ENCODE results near the gene EHD4.

Gene EHD4

GRCh38 chr15:41972253-41973242 lies at the start of gene EHD4:
TSS of gene EHD4 (minus strand) at chr15:41972557. CDS start at chr15:41972494, 63 bp downstream.
- peak; percentile 93 to 98 (median 96) for DNase-seq

GRCh38 chr15:42021593-42021992 lies 49.2 kb upstream of the EHD4 start:
- no peak for DNase-seq

GRCh38 chr15:42020713-42021273 lies 48.4 kb upstream of the EHD4 start, which contains the start of gene PLA2G4E:
TSS of gene PLA2G4E (minus strand) at chr15:42021042. CDS start at chr15:42021030, 12 bp downstream.
- DNase-seq = no peak

- DNase-seq = no peak
These were observed 46.2 kb upstream of the EHD4 start for GRCh38 chr15:42018306-42019224.

- no peak for DNase-seq
These were observed 44.6 kb upstream of the EHD4 start for GRCh38 chr15:42016971-42017370.

- no peak for DNase-seq
These were observed 42.0 kb upstream of the EHD4 start for GRCh38 chr15:42014406-42014805.

GRCh38 chr15:42012928-42013482 lies 40.6 kb upstream of the EHD4 start:
- no peak for DNase-seq

- no peak for DNase-seq
These were observed 39.9 kb upstream of the EHD4 start for GRCh38 chr15:42012241-42012640.

- DNase-seq = peak in 1 of 3 experiments; percentile 3
These were observed 38.7 kb upstream of the EHD4 start for GRCh38 chr15:42011074-42011473.

- DNase-seq = no peak
These were observed 38.1 kb upstream of the EHD4 start for GRCh38 chr15:42010434-42010833.

- no peak for DNase-seq
These were observed 37.1 kb upstream of the EHD4 start for GRCh38 chr15:42009474-42009873.

GRCh38 chr15:42009022-42009421 lies 36.7 kb upstream of the EHD4 start:
- DNase-seq = no peak

GRCh38 chr15:42007386-42007785 lies 35.0 kb upstream of the EHD4 start:
- DNase-seq = no peak

GRCh38 chr15:42002333-42002732 lies 30.0 kb upstream of the EHD4 start:
- DNase-seq = no peak

- no peak for DNase-seq
These were observed 28.9 kb upstream of the EHD4 start for GRCh38 chr15:42001236-42001635.

- DNase-seq = no peak
These were observed 27.2 kb upstream of the EHD4 start for GRCh38 chr15:41999290-42000285.

- DNase-seq = no peak
These were observed 25.5 kb upstream of the EHD4 start for GRCh38 chr15:41997845-41998244.

- DNase-seq = no peak
These were observed 24.7 kb upstream of the EHD4 start for GRCh38 chr15:41996921-41997592.

GRCh38 chr15:41996376-41996775 lies 24.0 kb upstream of the EHD4 start:
- DNase-seq = no peak

- no peak for DNase-seq
These were observed 23.1 kb upstream of the EHD4 start for GRCh38 chr15:41995476-41995855.

Data from NCI-H1417 (cell line).